ENCODE results near the gene DHX35. TPM values are rescaled to one million over a fixed set of nuclear protein-coding genes. Genes with fewer than 3 reads are reported as not detected.

Gene DHX35
- total and polyA plus RNA-seq, 2 of the 4 experiments (the other 2 are of a cell fraction): 9.1 to 13.5 TPM

- Histone ChIP-seq H4K8ac (ENCODE audit: low read depth in 2 of 2, low read length in 2 of 2) (no peak overlapping the region), H3K9me1 (ENCODE audit: insufficient read depth, low read length) (peaks cover 7% of the 10 kb centered on the region; the same call in 1 of the 2 replicates), H3K4me3 (ENCODE audit: insufficient read depth, low read depth, low read length) (no peak overlapping the region), H4K5ac (ENCODE audit: low read depth, low read length) (no peak overlapping the region), H3K27ac (ENCODE audit: insufficient read depth, low read length) (no peak overlapping the region), H2AFZ (replicated peaks; ENCODE audit: low read length, poor library complexity) (no peak overlapping the region), H3K27me3 (ENCODE audit: control insufficient read depth, insufficient read depth, low read length) (no peaks in the 10 kb centered on the region), H3K14ac (replicated peaks; ENCODE audit: low read depth, low read length) (no peak overlapping the region), H3K4me1 (ENCODE audit: control insufficient read depth, insufficient read depth, low read length) (peaks cover 6% of the 10 kb centered on the region), H3K36me3 (ENCODE audit: control insufficient read depth, insufficient read depth, low read length) (peaks cover 37% of the 10 kb centered on the region), H2AK9ac (replicated peaks; ENCODE audit: low read depth, low read length, poor library complexity) (no peak overlapping the region), H3K9ac (ENCODE audit: low read depth, low read length) (no peak overlapping the region), H3K56ac (ENCODE audit: extremely low read depth, insufficient read depth, low read length) (no peak overlapping the region), H4K91ac (ENCODE audit: insufficient read depth, low read depth, low read length) (no peak overlapping the region), H2BK20ac (ENCODE audit: low read depth, low read length) (no peak overlapping the region), H3K18ac (ENCODE audit: low read depth, low read length) (no peak overlapping the region), H3K4me2 (ENCODE audit: low read depth, low read length) (no peak overlapping the region), H3K23ac (ENCODE audit: low read depth, low read length) (no peak overlapping the region), H3K9me3 (ENCODE audit: control insufficient read depth, insufficient read depth, low read length) (no peaks in the 10 kb centered on the region), H2BK15ac (ENCODE audit: low read depth, low read length) (no peak overlapping the region), H3K79me1 (ENCODE audit: low read depth in 1 of 2, low read length in 2 of 2) (peaks cover 0 to 6% of the 10 kb centered on the region in 2 experiments; a peak in 1 of 4 replicates), H4K20me1 (ENCODE audit: insufficient read depth, low read length) (no peaks in the 10 kb centered on the region), H2BK5ac (ENCODE audit: low read depth, low read length, poor library complexity, severe bottlenecking) (no peak overlapping the region), H3K4ac (ENCODE audit: low read depth, low read length) (no peak overlapping the region), H2BK120ac (ENCODE audit: low read depth, low read length) (no peak overlapping the region), H2AK5ac (ENCODE audit: low read depth, low read length) (no peak overlapping the region)
- no TSS peak for BruUV-seq (replicated peaks)
- TF ChIP-seq FOS (IDR thresholded peaks at IDR 0.05; ENCODE audit: low read depth, low read length) (no peak), RFX5 (IDR thresholded peaks at IDR 0.05; ENCODE audit: low read depth, low read length) (no peak), NFE2L2 (IDR thresholded peaks at IDR 0.05; ENCODE audit: low read depth, low read length) (no peak), RCOR1 (IDR thresholded peaks at IDR 0.05; ENCODE audit: insufficient replicate concordance, low read length) (no peak), ELK1 (IDR thresholded peaks at IDR 0.05; ENCODE audit: borderline replicate concordance, low read depth, low read length) (no peak), POLR2A (IDR thresholded peaks at IDR 0.05; ENCODE audit: low read depth, low read length) (no peak), CEBPB (IDR thresholded peaks at IDR 0.05; ENCODE audit: low read depth, low read length) (no peak), CHD1 (IDR thresholded peaks at IDR 0.05; ENCODE audit: low read depth, low read length) (no peak), MAFK (IDR thresholded peaks at IDR 0.05; ENCODE audit: low read depth, low read length) (no peak), BHLHE40 (IDR thresholded peaks at IDR 0.05; ENCODE audit: low read depth, low read length) (no peak), MXI1 (IDR thresholded peaks at IDR 0.05; ENCODE audit: borderline replicate concordance, low read depth, low read length) (no peak), SMC3 (IDR thresholded peaks at IDR 0.05; ENCODE audit: low read depth, low read length) (no peak), USF2 (IDR thresholded peaks at IDR 0.05; ENCODE audit: low read depth, low read length) (no peak), CTCF (conservative IDR thresholded peaks at IDR 0.05; ENCODE audit: low read depth, low read length) (no peak), MAZ (IDR thresholded peaks at IDR 0.05; ENCODE audit: borderline replicate concordance, low read depth, low read length) (no peak), RAD21 (IDR thresholded peaks at IDR 0.05; ENCODE audit: low read length) (no peak)
- in situ Hi-C loops (cut with MboI; ENCODE audit: low sequenced_read_pairs) (loop anchor here (25.0 kb wide), 1 partner anchor 264 kb away; no protein-coding TSS in a partner anchor), intact Hi-C loops (cut with micrococcal nuclease) (no loop called here), dilution Hi-C loops (cut with HindIII; ENCODE audit: low sequenced_read_pairs, unreplicated experiment) (no loop called here)
- POLR2A ChIA-PET (ENCODE audit: unreplicated experiment): no interaction called here
- DNase-seq: no peak
- no peak for ATAC-seq (ENCODE audit: low read depth)
- no CpG with 5 or more reads among the region's 9 CpGs for WGBS, 2 experiments (ENCODE audit: extremely low coverage in 2 of 2, insufficient read length in 1 of 2)
- CTCF ChIA-PET: no interaction called here
Observed at GRCh38 chr20:39025883-39026282, 63.7 kb downstream of the DHX35 start.

Measured in IMR-90 (cell line).